HepG2 (cell line): Measurements from ENCODE around the gene MYLK. TPM values are rescaled to one million over a fixed set of nuclear protein-coding genes. Genes with fewer than 3 reads are reported as not detected.

ENCODE experiments used
- ATAC-seq: fragments of 200-7000 bp; cut with Tn5 transposase; 3 replicates; pipeline ENCODE4 v1.9.1; 2020; ENCODE audit warnings: mild to moderate bottlenecking, moderate library complexity
- BruUV-seq: library from RNA; stranded (reverse); fragments of 400-500 nt; replicated peaks from 2 replicates; lab custom pipeline; 2021; lab: Mats Ljungman, UMichigan
- CTCF ChIA-PET: fragments of 300-600 bp; formaldehyde crosslinking; extraction: SDS; loops from one replicate; lab custom pipeline; 2021; ENCODE audit warnings: low total read pairs, inconsistent platforms, low intra/inter-chr PET ratio; lab: Yijun Ruan, JAX
- POLR2A ChIA-PET: fragments of 350-600 bp; sonication (Branson Sonifier 250); formaldehyde crosslinking; loops from one replicate; lab custom pipeline; 2020; ENCODE audit warnings: antibody characterized with exemption, inconsistent platforms; lab: Yijun Ruan, JAX
- DNase-seq: peaks from one replicate; pipeline ENCODE4 v3.0.0-alpha.2; 2015; ENCODE audit warnings: low spot score
- FAIRE-seq: peaks from 3 replicates; lab custom pipeline; 2011; peaks lifted over from hg19 to GRCh38; lab: Jason Lieb, UNC
- H2AFZ ChIP-seq: one replicate; pipeline ENCODE4 v1.6.1; 2011; ENCODE audit warnings: low read length, inconsistent platforms
- H3K27ac ChIP-seq: fragments of 300-600 bp; 3 replicates; pipeline ENCODE4 v1.8.0; 2011; ENCODE audit warnings: mixed run types, mild to moderate bottlenecking, mixed read lengths, low read length, inconsistent platforms; ENCODE audit not compliant: insufficient read depth; ENCODE audit errors: extremely low read length
- H3K27me3 ChIP-seq, 2 experiments: fragments of 200-600 bp in 1 of 2; 2 replicates in 1 of 2; 3 replicates in 1 of 2; pipeline versions ENCODE4 v1.6.0 to v1.8.0; 2011; ENCODE audit warnings: low read length in 2 of 2, mild to moderate bottlenecking in 2 of 2, moderate library complexity in 2 of 2, inconsistent platforms in 1 of 2; ENCODE audit not compliant: insufficient read depth in 2 of 2, control insufficient read depth in 1 of 2
- H3K36me3 ChIP-seq, 2 experiments: fragments of 200-600 bp in 1 of 2; replicated peaks in 1 of 2; 2 replicates in 1 of 2; 3 replicates in 1 of 2; pipeline versions ENCODE4 v1.5.1 to v1.8.0; 2011; ENCODE audit warnings: low read length in 2 of 2, inconsistent platforms in 1 of 2; ENCODE audit not compliant: insufficient read depth in 2 of 2, control insufficient read depth in 1 of 2
- H3K4me1 ChIP-seq: 2 replicates; pipeline ENCODE4 v1.5.1; 2012; ENCODE audit warnings: low read length, inconsistent platforms; ENCODE audit not compliant: insufficient read depth
- H3K4me2 ChIP-seq: 2 replicates; pipeline ENCODE4 v1.6.0; 2011; ENCODE audit warnings: low read depth, low read length, inconsistent platforms
- H3K4me3 ChIP-seq, 3 experiments: fragments of 200-600 bp in 1 of 3; sonication (generic), shearing (Covaris generic) in 1 of 3; replicated peaks in 1 of 3; 2 replicates each; pipeline ENCODE4 v1.5.1; 2011 to 2016; ENCODE audit warnings: low read length in 3 of 3, inconsistent platforms in 2 of 3, low read depth in 2 of 3, mild to moderate bottlenecking in 2 of 3, control low read depth in 1 of 3, mixed read lengths in 1 of 3; ENCODE audit not compliant: insufficient read depth in 1 of 3
- H3K79me2 ChIP-seq: one replicate; pipeline ENCODE4 v1.6.1; 2011; ENCODE audit warnings: low read length, inconsistent platforms; ENCODE audit not compliant: insufficient read depth
- H3K9ac ChIP-seq: 2 replicates; pipeline ENCODE4 v1.6.0; 2011; ENCODE audit warnings: mild to moderate bottlenecking, low read depth, low read length, inconsistent platforms; ENCODE audit not compliant: insufficient read depth
- H3K9me3 ChIP-seq: 2 replicates; pipeline ENCODE4 v1.5.1; 2012; ENCODE audit warnings: mild to moderate bottlenecking, low read length
- H4K20me1 ChIP-seq: 2 replicates; pipeline ENCODE4 v1.6.0; 2011; ENCODE audit warnings: inconsistent platforms, mild to moderate bottlenecking, low read length, moderate library complexity; ENCODE audit not compliant: insufficient read depth
- ARNTL ChIP-seq: sonication (generic); formaldehyde crosslinking; IDR thresholded peaks from 2 replicates; pipeline ENCODE4 v1.4.0; 2020; ENCODE audit warnings: mild to moderate bottlenecking, missing genetic modification reagents
- HDAC6 ChIP-seq: fragments of 200-600 bp; sonication (generic); IDR thresholded peaks from 2 replicates; pipeline ENCODE4 v1.7.0; 2017; ENCODE audit warnings: mild to moderate bottlenecking, antibody characterized with exemption, low read length, low read depth
- ISX ChIP-seq: sonication (generic); formaldehyde crosslinking; conservative IDR thresholded peaks from 2 replicates; pipeline ENCODE4 v1.5.0; 2020; ENCODE audit warnings: missing genetic modification reagents
- MIXL1 ChIP-seq: IDR thresholded peaks from 2 replicates; pipeline ENCODE4 v1.6.1; 2016
- NFE2L2 ChIP-seq: fragments of 150-350 bp; IDR thresholded peaks from 2 replicates; pipeline ENCODE4 v1.6.1; 2014; ENCODE audit warnings: low read length
- NR3C1 ChIP-seq: sonication (generic); formaldehyde crosslinking; IDR thresholded peaks from 2 replicates; pipeline ENCODE4 v1.4.0; 2020; ENCODE audit warnings: missing genetic modification reagents
- PCBP2 ChIP-seq: fragments of 200-400 bp; formaldehyde crosslinking; optimal IDR thresholded peaks from 2 replicates; pipeline ENCODE3; 2018; ENCODE audit warnings: low read length, low read depth; ENCODE audit not compliant: poor library complexity, severe bottlenecking
- POLR2AphosphoS5 ChIP-seq: IDR thresholded peaks from 2 replicates; pipeline ENCODE4 v1.6.1; 2012; ENCODE audit warnings: low read depth, low read length
- RARA ChIP-seq: IDR thresholded peaks from 2 replicates; pipeline ENCODE4 v1.6.1; 2016; ENCODE audit warnings: missing genetic modification reagents, missing compliant biosample characterization
- RNF219 ChIP-seq: sonication (generic); formaldehyde crosslinking; IDR thresholded peaks from 2 replicates; pipeline ENCODE4 v1.5.0; 2020; ENCODE audit warnings: mild to moderate bottlenecking, missing genetic modification reagents
- SIN3A ChIP-seq: IDR thresholded peaks from 2 replicates; pipeline ENCODE4 v1.6.1; 2011; ENCODE audit warnings: low read depth, mild to moderate bottlenecking, control low read depth, low read length, borderline replicate concordance
- SP140L ChIP-seq: sonication (generic); formaldehyde crosslinking; IDR thresholded peaks from 2 replicates; pipeline ENCODE4 v1.4.0; 2020; ENCODE audit warnings: missing genetic modification reagents, borderline replicate concordance
- TOE1 ChIP-seq: sonication (generic); formaldehyde crosslinking; IDR thresholded peaks from 2 replicates; pipeline ENCODE4 v1.4.0; 2020; ENCODE audit warnings: mild to moderate bottlenecking, missing genetic modification reagents
- YEATS4 ChIP-seq: sonication (generic); formaldehyde crosslinking; IDR thresholded peaks from 2 replicates; pipeline ENCODE4 v1.4.0; 2020; ENCODE audit warnings: missing genetic modification reagents, borderline replicate concordance
- ZFP82 ChIP-seq: sonication (generic); formaldehyde crosslinking; IDR thresholded peaks from 2 replicates; pipeline ENCODE4 v1.5.1; 2020; ENCODE audit warnings: mild to moderate bottlenecking, missing genetic modification reagents, borderline replicate concordance
- ZNF138 ChIP-seq: sonication (generic); formaldehyde crosslinking; IDR thresholded peaks from 2 replicates; pipeline ENCODE4 v1.5.0; 2020; ENCODE audit warnings: mild to moderate bottlenecking, low read depth, missing genetic modification reagents
- ZNF691 ChIP-seq: sonication (generic); formaldehyde crosslinking; IDR thresholded peaks from 2 replicates; pipeline ENCODE4 v1.4.0; 2020; ENCODE audit warnings: missing genetic modification reagents, low read depth, mild to moderate bottlenecking, borderline replicate concordance
- WGBS: methylation state at CpG from one replicate; pipeline ENCODE4 v1.1.6; 2017; ENCODE audit warnings: low lambda C conversion rate; 5-methylcytosine and 5-hydroxymethylcytosine counted together
- in situ Hi-C: cut with HindIII; loops from 2 replicates; pipeline ENCODE4 v1.10.0; 2017; ENCODE audit warnings: low pct_unique_long_range_greater_than_20kb; ENCODE audit not compliant: extremely low pct_ligation_motif_present
- intact Hi-C: fragments of 100-400 bp; cut with micrococcal nuclease; formaldehyde crosslinking; loops from one replicate; pipeline ENCODE4 v1.10.0; 2022; ENCODE audit not compliant: unreplicated experiment
- polyA plus RNA-seq, 8 experiments: library from polyadenylated mRNA; depleted of rRNA in 3 of 8; stranded (reverse) in 7 of 8; unstranded in 1 of 8; fragments of >200 nt; fragmentation: Illumina TruSeq in 4 of 8; extraction: Trizol in 4 of 8; gene quantifications; 2 replicates each; pipeline versions ENCODE4 v1.2.1 to v1.2.3, GENCODE V29; 2011 to 2016; ENCODE audit warnings: low read depth in 4 of 8, missing spikeins in 1 of 8, mixed read lengths in 1 of 8; ENCODE audit not compliant: insufficient read depth in 1 of 8
- total RNA-seq, 5 experiments: library from RNA; depleted of rRNA; stranded (reverse); fragments of >200 nt; fragmentation: Illumina TruSeq; extraction: Trizol; gene quantifications; 2 replicates each; pipeline ENCODE4 v1.2.3, GENCODE V29; 2016; ENCODE audit warnings: low read depth in 1 of 5

MYLK gene
- total and polyA plus RNA-seq, 2 of the 13 experiments (the other 11 are each of a cell fraction or from before 2014, with no cell fraction given), result 10.6 to 34.9 TPM

GRCh38 chr3:123792473-123793201 lies 91.5 kb downstream of the MYLK start:
- DNase-seq (no peak), ATAC-seq (no peak)
- POLR2A ChIA-PET, result no interaction called here
- Histone ChIP-seq H3K9ac (no peak overlapping the region), H3K4me2 (no peak overlapping the region), H3K27ac (no peak overlapping the region), H3K36me3 (peaks cover 14 to 34% of the 10 kb centered on the region in 2 experiments), H3K79me2 (peaks cover 29% of the 10 kb centered on the region), H3K4me3 (no peak overlapping the region), H2AFZ (no peak overlapping the region), H3K4me1 (peaks cover 42% of the 10 kb centered on the region)
- no TSS peak for BruUV-seq
- intact Hi-C loops (no loop called here), in situ Hi-C loops (no loop called here)
- WGBS, result 96% methylated on average over 6 of the region's 6 CpGs
- peak; percentile 53; the same call in 1 of the 2 replicates for TF ChIP-seq NFE2L2
- TF ChIP-seq MIXL1 (CRISPR knock-in tag), result no peak
- TF ChIP-seq, all 625 proteins: peak for 1
- CTCF ChIA-PET, result no interaction called here
- FAIRE-seq, result no peak
- Histone ChIP-seq H3K9me3 (no peaks in the 10 kb centered on the region), H3K27me3 (no peaks in the 10 kb centered on the region), H4K20me1 (no peaks in the 10 kb centered on the region)

- Histone ChIP-seq H3K36me3 (peaks cover 15 to 42% of the 10 kb centered on the region in 2 experiments), H3K9me3 (no peaks in the 10 kb centered on the region), H2AFZ (no peak overlapping the region), H3K4me1 (peaks cover 37% of the 10 kb centered on the region), H3K27me3 (no peaks in the 10 kb centered on the region), H4K20me1 (no peaks in the 10 kb centered on the region), H3K4me3 (no peak overlapping the region), H3K27ac (no peak overlapping the region), H3K4me2 (no peak overlapping the region), H3K9ac (no peak overlapping the region), H3K79me2 (peaks cover 22% of the 10 kb centered on the region)
- in situ Hi-C loops, result no loop called here
- ATAC-seq (no peak), FAIRE-seq (no peak), DNase-seq (no peak)
- 83% methylated on average over 3 of the region's 3 CpGs for WGBS
- ChIA-PET CTCF (no interaction called here), POLR2A (no interaction called here)
- intact Hi-C loops, result no loop called here
- BruUV-seq, result no TSS peak
- TF ChIP-seq ZNF691 (CRISPR knock-in tag), result no peak
- TF ChIP-seq NR3C1, result no peak
- TF ChIP-seq HDAC6, result no peak
- TF ChIP-seq ZFP82 (CRISPR knock-in tag), result no peak
- no peak for TF ChIP-seq RARA (CRISPR knock-in tag)
- TF ChIP-seq ISX (CRISPR knock-in tag), result no peak
- no peak for TF ChIP-seq RNF219 (CRISPR knock-in tag)
- no peak for TF ChIP-seq SP140L (CRISPR knock-in tag)
- no peak for TF ChIP-seq PCBP2
- no peak for TF ChIP-seq YEATS4
- no peak for TF ChIP-seq ARNTL (CRISPR knock-in tag)
- no peak for TF ChIP-seq TOE1
- no peak for TF ChIP-seq ZNF138 (CRISPR knock-in tag)
- TF ChIP-seq POLR2AphosphoS5, result no peak
- TF ChIP-seq SIN3A, result no peak
Observed at GRCh38 chr3:123791898-123792297, 92.2 kb downstream of the MYLK start.
